HEK293T (cell line): ENCODE measurements around the gene OR2J1.

Source experiments
- ARNT ChIP-seq: fragments of 450-650 bp; IDR thresholded peaks from 2 replicates; pipeline ENCODE4 v1.6.1; 2017; ENCODE audit warnings: mild to moderate bottlenecking
- BHLHE40 ChIP-seq: fragments of 450-650 bp; IDR thresholded peaks from 2 replicates; pipeline ENCODE4 v1.6.1; 2016; ENCODE audit warnings: mild to moderate bottlenecking, moderate library complexity, borderline replicate concordance
- CTBP1 ChIP-seq: fragments of 450-650 bp; IDR thresholded peaks from 2 replicates; pipeline ENCODE4 v1.6.1; 2016; ENCODE audit warnings: borderline replicate concordance
- ELF4 ChIP-seq: fragments of 450-650 bp; IDR thresholded peaks from 2 replicates; pipeline ENCODE4 v1.6.1; 2017; ENCODE audit warnings: antibody characterized with exemption
- FOXK2 ChIP-seq: fragments of 450-650 bp; IDR thresholded peaks from 2 replicates; pipeline ENCODE4 v1.6.1; 2016; ENCODE audit warnings: mild to moderate bottlenecking
- FOXM1 ChIP-seq: fragments of 450-650 bp; IDR thresholded peaks from 2 replicates; pipeline ENCODE4 v1.6.1; 2017; ENCODE audit warnings: mild to moderate bottlenecking, borderline replicate concordance
- HDGF ChIP-seq: fragments of 450-650 bp; IDR thresholded peaks from 2 replicates; pipeline ENCODE4 v1.6.1; 2017; ENCODE audit warnings: antibody characterized with exemption, borderline replicate concordance
- L3MBTL2 ChIP-seq: fragments of 450-650 bp; conservative IDR thresholded peaks from 2 replicates; pipeline ENCODE4 v1.6.1; 2016; ENCODE audit warnings: mild to moderate bottlenecking
- LEF1 ChIP-seq: fragments of 450-650 bp; IDR thresholded peaks from 2 replicates; pipeline ENCODE4 v1.6.1; 2017; ENCODE audit warnings: mild to moderate bottlenecking, borderline replicate concordance
- SUZ12 ChIP-seq: fragments of 450-650 bp; IDR thresholded peaks from 2 replicates; pipeline ENCODE4 v1.6.1; 2016; ENCODE audit warnings: mild to moderate bottlenecking
- TARDBP ChIP-seq: fragments of 450-650 bp; IDR thresholded peaks from 2 replicates; pipeline ENCODE4 v1.6.1; 2016
- TF ChIP-seq, protein P1 (sequence below): fragments of 450-650 bp; IDR thresholded peaks from 2 replicates; pipeline ENCODE4 v1.6.1; 2016

DNA sequence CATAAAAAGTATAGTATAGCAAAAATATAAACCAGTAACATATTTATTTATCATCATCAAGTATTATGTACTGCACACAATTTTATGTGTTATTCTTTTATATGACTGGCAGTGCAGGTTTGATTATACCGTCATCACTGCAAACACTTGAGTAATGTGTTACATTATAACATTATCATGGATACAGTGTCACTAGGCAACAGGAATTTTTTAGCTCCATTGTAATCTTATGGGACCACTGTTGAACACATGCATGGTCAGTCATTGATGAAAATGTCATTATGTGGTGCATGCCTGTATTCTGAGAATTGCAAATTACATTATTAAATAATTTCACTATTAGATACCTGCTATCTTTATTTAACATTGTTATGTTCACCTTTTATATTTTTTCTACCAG is 42.3 kb downstream of the OR2J1 start:
- TF ChIP-seq TARDBP: no peak
- TF ChIP-seq L3MBTL2: no peak
- TF ChIP-seq ARNT: no peak
- no peak for TF ChIP-seq HDGF
- TF ChIP-seq SUZ12: no peak
- TF ChIP-seq, protein P1, sequence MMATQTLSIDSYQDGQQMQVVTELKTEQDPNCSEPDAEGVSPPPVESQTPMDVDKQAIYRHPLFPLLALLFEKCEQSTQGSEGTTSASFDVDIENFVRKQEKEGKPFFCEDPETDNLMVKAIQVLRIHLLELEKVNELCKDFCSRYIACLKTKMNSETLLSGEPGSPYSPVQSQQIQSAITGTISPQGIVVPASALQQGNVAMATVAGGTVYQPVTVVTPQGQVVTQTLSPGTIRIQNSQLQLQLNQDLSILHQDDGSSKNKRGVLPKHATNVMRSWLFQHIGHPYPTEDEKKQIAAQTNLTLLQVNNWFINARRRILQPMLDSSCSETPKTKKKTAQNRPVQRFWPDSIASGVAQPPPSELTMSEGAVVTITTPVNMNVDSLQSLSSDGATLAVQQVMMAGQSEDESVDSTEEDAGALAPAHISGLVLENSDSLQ: no peak
- TF ChIP-seq BHLHE40: no peak
- TF ChIP-seq LEF1: no peak
- no peak for TF ChIP-seq CTBP1
- TF ChIP-seq FOXK2: no peak
- TF ChIP-seq ELF4: no peak
- TF ChIP-seq FOXM1: no peak
